GM19372 (cell line): ENCODE data around the gene TNIK.
A peak's percentile ranks its signal among the peaks of the same experiment; 100 is the strongest.

ENCODE experiments used
- ATAC-seq: cut with Tn5 transposase; IDR thresholded peaks from one replicate; pipeline ENCODE4 v1.9.1; 2021; ENCODE audit warnings: mild to moderate bottlenecking, low read depth, moderate library complexity; ENCODE audit not compliant: unreplicated experiment

TNIK gene

DNA sequence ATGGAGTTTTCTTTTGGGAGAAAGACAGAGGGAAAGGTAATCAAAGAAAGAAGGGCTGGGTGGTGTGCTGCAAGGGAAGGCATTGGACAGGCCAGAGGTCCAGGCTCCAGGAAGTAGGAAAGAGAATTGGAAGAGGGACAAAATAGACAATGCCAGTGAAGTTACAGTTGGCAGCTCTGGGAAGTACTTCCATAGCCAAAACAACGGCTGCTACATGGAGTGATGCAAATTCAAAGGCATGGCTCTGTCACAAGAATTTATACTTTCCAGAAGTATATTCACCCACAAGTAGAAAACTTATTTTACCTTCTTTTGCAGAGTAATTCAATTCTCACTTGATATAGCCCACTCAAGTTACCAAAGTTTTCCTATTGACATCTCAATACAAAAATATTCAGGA is 191.5 kb downstream of the TNIK start:
- ATAC-seq = no peak

DNA sequence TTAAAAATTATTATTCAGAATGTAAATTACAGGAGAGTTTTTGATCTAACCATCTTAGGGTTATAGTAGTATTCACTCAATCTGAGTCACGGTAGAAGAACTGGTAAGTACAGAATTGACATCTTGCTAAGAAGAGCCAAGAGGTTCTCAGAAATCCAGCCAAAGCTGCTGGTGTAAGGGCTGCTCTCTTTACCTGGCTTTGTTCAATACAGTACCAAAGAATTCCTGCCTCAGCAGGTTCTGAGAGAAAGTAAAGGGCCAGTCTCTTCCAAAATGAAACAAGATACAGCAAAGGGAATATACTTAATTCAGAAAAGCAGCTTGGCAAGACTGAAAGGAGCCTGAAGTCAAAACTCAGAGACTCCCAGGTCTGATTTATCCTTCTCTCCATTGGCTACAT is 193.1 kb downstream of the TNIK start:
- ATAC-seq = no peak

DNA sequence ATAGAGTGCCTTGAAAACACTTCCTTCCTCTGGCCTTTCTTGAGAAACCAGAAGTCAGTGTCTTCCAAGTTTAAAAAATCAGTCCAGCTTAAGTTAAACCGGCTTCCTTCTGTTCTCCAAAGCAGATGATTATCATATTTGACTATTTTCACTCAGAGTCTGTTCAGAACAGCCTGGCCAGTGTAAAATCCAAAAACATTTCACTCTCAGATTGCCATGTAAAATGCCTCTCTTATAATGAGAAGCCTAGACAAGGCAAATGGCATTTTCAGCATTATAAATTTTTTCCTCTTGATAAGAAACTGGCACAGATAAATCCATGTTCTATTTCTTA is 193.5 kb downstream of the TNIK start:
- no peak for ATAC-seq

GRCh38 chr3:171266034-171266739 is 194.0 kb downstream of the TNIK start:
- no peak for ATAC-seq

GRCh38 chr3:171264758-171265157 is 195.4 kb downstream of the TNIK start:
- no peak for ATAC-seq

DNA sequence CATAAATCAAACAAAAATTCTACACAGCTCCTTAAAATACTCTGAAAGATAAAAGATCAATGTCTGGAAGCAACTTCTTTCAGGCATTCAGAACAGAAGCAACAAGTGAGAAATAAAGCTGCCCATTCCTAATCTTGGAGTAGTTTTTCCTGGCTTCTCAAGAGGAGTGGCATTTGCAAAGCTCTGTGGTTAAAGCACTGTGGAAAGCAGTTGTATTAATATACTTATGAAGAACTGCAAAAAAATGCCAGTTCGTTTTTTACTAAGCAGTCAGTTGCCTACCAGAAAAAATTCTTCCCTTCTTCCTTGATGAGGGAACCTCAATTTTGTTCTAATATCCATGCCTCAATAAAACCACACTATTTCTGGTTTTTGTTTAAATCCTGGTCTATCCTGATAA is 197.8 kb downstream of the TNIK start:
- no peak for ATAC-seq

DNA sequence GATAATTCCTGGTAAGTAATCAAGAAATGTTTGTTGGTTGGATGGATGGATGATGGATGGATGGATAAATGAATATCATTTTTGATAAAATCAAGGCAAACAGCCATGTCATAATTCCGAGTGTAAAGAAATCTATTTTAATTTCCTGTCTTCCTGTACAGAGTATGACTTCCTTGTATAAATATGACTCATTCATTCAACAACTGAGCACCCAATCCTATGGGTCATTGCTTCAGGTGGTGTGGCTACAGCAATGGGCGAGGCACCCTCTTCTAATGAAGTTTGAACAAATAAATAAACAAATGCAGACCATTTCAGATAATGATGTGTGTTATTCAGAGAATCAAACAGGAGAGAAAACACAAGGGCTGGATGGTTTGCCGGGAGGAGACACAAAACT is 198.7 kb downstream of the TNIK start:
- ATAC-seq = no peak

DNA sequence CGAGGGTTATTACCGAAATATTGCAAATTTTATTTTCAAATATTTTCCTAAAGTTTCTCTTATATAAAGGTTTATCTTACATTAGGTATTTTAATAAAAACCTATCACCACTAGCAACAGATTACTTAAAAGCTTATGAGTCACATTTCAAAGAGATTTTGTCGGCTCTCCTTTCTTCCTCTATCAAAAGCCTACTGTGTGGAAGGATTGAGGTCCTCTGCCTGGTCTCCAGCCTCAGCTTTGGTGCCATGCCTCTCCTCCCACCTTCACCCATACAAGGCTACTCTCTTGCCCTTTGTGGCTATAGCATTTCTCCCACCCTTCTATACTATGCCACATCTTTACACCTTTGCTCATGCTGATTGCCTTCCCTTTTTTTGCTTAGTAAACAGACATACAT is 199.3 kb downstream of the TNIK start:
- ATAC-seq = no peak

GRCh38 chr3:171260466-171260865 is 199.7 kb downstream of the TNIK start:
- no peak for ATAC-seq

GRCh38 chr3:171258316-171258715 is 201.9 kb downstream of the TNIK start:
- no peak for ATAC-seq

DNA sequence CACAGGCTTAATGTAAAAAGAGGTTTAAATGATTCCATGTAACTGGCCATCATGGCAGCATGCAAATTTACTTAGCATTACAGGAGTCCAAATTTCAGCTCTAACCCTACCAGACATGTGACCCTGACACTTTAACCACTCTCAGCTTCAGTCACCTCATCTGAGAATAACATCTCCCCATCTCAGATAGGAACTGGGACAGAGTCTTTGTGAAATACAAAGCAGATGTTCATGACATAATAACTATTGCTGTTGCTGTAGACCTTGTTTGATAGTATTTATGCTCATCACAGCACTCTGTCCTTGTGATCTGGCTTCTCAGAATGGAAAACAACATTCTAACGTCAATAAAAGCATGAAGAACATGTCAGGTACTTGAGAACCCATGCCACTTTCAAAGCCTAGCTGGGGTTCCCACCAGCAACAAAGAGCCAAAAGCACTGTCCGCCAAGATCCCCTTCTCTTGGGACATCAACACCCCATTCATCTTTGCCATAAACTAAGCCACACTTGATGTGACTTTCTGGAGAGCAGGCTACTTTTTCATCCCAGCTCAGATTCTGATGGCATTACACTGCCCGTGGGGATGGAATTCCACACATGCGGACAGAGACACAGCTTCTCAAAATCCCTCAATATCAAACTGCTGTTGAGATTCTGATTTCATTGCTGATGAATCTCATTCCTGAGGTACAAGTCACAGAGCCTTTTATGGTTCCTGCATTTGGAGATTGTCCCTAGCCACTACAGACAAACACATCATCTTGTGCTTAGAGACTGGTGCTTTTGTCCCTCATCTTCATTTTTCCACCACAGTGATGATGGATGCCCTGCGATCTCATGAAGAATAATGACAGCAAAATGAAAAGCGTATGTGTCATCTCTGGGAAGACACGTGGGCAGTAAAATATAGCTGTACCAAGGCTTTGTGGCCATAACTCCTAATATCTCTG is 202.7 kb downstream of the TNIK start:
- peak; percentile 60 for ATAC-seq

GRCh38 chr3:171256445-171257250 is 203.6 kb downstream of the TNIK start:
- no peak for ATAC-seq

DNA sequence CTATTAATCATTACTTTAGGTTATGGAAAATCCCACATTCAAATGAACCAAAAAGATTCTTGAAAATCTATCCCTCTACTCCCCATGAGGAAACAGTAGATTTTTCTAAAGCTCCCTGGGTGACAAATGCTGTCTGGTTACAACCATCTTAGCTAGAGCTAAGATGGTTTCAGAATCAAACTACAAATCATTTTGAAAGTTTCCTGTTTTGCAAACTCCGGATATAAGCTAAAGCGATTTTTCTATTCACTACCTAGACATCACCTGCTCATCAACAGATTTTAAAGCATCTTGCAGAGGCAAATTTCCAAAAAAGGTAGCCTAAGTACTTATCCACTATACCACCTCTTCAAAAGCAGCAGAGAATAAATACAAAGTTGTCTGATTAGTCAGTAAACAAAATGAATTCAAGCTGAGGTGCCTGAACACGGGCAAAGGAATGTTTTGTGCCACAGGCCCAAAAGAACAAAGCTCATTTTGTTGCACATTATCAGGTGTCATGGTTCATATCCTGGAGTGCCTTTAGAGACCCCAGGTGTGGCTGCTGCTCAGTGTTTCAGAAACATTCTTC is 204.9 kb downstream of the TNIK start:
- peak; percentile 62 for ATAC-seq

- no peak for ATAC-seq
Measured at GRCh38 chr3:171254315-171254714, 205.9 kb downstream of the TNIK start.

GRCh38 chr3:171251835-171252234 is 208.4 kb downstream of the TNIK start:
- no peak for ATAC-seq

GRCh38 chr3:171250444-171250843 is 209.8 kb downstream of the TNIK start:
- ATAC-seq = no peak

GRCh38 chr3:171249245-171249644 is 211.0 kb downstream of the TNIK start:
- ATAC-seq = peak; percentile 13

GRCh38 chr3:171248426-171249111 is 211.6 kb downstream of the TNIK start:
- peak; percentile 71 for ATAC-seq

- ATAC-seq = no peak
Measured at GRCh38 chr3:171245796-171246765, 214.1 kb downstream of the TNIK start.
